GM18517 (cell line): ENCODE data around the gene ABCC3.
"Not testable (repeated sequence)": the region's sequence is repeated elsewhere in the genome, so short reads cannot be mapped to it uniquely, and the experiment has no call there.

Source experiments
- ATAC-seq: cut with Tn5 transposase; IDR thresholded peaks from one replicate; pipeline ENCODE4 v1.9.1; 2021; ENCODE audit warnings: mild to moderate bottlenecking, moderate library complexity; ENCODE audit not compliant: unreplicated experiment

ABCC3 gene

DNA sequence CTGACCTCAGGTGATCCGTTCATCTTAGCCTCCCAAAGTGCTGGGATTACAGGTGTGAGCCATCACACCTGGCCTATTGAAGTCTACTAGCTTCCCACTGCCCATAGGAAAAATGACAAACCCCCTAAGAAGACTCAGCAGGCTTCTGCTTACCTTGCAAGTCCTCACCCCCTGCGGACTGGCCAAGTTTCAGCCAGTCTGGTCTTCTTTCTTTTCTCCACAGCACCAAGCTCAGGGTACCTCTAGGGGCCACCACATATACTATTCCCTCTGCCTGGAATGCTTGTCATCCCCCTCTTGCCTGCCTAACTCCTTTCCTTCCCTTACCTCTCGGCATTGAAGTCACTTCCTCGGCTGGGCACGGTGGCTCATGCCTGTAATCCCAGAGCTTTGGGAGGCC is 31.2 kb downstream of the ABCC3 start:
- no peak for ATAC-seq

DNA sequence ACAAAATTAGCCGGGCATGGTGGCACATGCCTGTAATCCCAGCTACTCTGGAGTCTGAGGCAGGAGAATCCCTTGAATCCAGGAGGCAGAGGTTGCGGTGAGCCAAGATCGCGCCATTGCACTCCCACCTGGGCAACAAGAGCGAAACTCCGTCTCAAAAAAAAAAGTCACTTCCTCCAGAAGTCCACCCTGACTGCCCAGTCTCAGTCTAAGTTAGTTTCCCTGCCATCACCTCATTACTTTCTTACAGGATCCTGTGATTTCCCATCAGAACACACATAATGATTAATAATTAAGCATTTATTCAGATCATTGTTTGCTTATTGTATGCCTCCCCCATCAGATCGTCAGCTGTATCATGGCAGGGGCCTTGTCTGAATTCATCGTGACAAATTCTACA is 31.6 kb downstream of the ABCC3 start:
- ATAC-seq = no peak

DNA sequence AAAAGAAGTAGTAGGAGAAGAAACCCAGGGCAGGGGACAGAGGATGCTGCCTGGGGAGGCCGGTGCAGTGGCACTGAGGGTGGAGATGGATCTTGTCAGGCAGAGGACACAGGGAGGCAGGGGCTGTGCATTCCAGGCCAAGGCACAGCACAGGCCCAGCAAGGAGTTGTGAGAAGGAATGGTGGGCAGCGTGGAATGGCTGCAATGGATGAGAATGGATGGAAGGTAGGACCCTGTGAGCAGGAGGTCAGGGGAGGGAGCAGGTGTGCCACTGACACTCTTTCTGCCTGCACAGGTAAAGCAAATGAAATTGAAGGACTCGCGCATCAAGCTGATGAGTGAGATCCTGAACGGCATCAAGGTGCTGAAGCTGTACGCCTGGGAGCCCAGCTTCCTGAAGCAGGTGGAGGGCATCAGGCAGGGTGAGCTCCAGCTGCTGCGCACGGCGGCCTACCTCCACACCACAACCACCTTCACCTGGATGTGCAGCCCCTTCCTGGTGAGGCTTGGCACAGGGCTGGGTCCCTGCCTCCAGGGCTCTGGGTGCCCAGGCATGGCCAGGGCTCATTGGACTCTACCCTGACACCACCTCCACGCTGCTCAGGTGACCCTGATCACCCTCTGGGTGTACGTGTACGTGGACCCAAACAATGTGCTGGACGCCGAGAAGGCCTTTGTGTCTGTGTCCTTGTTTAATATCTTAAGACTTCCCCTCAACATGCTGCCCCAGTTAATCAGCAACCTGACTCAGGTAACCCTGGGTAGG is 32.8 kb downstream of the ABCC3 start:
- ATAC-seq = no peak

DNA sequence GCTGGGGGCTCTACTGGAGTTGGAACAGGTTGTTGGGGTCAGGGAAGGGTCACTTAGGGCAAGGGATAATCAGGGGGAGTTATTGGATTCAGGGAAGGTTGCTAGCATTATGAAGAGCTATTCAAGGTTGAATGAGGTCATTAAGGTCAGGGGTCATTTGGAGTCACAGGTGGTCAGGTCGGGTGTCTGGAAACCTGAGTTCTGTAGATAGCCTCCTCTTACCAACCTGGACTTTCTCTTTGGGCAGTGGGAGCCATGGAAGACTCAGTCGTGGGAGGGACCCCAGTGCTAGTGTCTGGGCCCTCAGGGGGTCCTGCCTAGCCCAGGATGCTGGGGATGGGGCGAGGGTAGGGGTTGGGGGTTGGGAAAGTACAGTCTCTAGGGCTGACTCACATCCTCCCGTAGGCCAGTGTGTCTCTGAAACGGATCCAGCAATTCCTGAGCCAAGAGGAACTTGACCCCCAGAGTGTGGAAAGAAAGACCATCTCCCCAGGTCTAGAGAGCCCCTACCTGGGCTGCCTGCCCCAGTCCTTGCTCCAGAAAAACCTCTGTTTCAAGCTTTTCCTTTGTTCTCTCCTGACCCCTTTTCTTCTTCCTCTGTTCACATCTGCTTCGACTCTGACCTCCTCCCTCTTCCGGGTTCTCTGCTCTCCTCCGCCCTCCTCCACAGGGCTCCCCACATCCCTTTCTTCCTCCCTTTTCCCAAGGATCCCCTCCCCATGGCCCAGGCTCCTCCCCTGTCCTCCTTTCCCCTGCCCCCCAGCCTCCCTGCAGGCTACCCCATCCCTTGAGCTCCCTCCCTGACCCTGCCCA is 33.5 kb downstream of the ABCC3 start:
- no peak for ATAC-seq

DNA sequence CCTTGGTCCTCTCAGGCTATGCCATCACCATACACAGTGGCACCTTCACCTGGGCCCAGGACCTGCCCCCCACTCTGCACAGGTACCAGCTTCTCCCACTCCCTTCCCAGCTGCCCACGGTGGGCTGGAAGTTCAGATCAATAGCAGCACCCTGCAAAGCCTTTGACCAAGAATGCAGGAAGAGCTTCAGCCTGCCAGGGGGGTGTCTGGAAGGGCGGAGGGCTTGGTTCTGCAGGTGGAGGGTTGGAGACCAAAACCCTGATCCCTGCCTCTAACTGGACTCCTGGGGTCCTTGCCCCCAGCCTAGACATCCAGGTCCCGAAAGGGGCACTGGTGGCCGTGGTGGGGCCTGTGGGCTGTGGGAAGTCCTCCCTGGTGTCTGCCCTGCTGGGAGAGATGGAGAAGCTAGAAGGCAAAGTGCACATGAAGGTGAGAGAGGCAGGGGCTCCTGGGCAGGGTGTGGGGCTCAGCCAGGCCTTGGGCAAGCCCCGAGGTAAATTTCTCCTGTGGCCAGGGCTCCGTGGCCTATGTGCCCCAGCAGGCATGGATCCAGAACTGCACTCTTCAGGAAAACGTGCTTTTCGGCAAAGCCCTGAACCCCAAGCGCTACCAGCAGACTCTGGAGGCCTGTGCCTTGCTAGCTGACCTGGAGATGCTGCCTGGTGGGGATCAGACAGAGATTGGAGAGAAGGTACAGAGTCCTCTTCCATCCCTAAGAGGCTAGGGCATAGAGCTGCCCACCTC is 34.3 kb downstream of the ABCC3 start:
- ATAC-seq = no peak

DNA sequence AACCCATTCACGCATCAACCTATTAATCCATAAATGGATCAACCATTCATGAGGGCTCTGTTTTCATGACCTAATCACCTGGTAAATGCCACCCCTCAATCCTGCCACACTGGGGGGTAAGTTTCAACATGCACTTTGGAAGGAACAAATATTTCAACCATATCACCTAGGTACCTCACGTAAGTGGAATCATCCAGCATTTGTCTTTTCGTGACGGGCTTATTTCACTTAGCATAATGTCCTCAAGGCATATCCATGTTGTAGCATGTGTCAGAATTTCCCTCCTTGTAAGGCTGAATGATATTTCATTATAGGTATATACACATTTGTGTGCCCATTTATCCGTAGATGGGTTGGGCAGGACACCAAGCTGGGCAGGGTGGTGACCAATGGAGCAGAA is 37.4 kb downstream of the ABCC3 start:
- no peak for ATAC-seq

DNA sequence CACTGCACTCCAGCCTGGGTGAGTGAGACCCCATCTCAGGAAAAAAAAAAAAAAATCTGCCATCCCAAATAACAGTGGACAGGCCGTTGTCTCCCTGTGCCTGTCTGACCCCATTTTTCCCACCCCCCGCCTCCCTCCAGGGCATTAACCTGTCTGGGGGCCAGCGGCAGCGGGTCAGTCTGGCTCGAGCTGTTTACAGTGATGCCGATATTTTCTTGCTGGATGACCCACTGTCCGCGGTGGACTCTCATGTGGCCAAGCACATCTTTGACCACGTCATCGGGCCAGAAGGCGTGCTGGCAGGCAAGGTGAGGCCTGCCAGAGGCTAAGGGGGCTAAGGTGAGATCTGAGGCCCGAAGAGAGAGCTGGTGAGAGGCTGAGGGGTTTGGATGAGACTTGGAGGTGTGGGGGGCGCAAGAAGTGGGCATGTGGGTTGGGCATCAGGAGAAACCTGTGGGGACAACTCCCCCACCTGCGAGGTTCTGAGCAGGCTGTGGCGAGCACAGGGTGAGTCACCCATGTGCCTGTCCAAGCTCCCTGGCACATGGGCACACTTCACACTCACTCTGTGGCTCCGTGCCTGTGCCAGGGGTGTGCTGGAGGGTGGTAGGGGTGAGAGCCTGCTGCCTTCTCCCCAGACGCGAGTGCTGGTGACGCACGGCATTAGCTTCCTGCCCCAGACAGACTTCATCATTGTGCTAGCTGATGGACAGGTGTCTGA is 38.3 kb downstream of the ABCC3 start:
- no peak for ATAC-seq

DNA sequence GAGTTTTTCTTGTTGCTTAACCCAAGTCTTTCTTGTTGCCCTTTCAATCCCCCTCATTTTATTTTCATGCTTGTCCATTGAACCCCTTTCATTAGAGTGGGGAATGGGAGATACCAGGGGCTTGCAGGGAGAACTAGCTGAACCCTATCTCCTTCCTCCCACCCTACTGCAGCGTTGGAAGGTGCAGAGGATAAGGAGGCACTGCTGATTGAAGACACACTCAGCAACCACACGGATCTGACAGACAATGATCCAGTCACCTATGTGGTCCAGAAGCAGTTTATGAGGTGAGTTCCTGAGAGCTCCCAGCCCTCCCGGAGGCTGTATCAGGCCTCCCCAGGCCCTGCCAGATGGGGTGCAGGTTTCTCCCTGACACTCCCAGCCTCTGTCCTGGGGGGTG is 40.5 kb downstream of the ABCC3 start:
- ATAC-seq = no peak

DNA sequence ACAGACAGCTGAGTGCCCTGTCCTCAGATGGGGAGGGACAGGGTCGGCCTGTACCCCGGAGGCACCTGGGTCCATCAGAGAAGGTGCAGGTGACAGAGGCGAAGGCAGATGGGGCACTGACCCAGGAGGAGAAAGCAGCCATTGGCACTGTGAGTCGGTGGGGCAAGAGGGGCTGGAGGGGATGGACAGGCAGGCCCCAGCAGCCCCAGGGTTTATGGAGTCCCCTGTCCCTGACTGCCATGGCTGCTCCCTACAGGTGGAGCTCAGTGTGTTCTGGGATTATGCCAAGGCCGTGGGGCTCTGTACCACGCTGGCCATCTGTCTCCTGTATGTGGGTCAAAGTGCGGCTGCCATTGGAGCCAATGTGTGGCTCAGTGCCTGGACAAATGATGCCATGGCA is 40.9 kb downstream of the ABCC3 start:
- ATAC-seq = no peak

DNA sequence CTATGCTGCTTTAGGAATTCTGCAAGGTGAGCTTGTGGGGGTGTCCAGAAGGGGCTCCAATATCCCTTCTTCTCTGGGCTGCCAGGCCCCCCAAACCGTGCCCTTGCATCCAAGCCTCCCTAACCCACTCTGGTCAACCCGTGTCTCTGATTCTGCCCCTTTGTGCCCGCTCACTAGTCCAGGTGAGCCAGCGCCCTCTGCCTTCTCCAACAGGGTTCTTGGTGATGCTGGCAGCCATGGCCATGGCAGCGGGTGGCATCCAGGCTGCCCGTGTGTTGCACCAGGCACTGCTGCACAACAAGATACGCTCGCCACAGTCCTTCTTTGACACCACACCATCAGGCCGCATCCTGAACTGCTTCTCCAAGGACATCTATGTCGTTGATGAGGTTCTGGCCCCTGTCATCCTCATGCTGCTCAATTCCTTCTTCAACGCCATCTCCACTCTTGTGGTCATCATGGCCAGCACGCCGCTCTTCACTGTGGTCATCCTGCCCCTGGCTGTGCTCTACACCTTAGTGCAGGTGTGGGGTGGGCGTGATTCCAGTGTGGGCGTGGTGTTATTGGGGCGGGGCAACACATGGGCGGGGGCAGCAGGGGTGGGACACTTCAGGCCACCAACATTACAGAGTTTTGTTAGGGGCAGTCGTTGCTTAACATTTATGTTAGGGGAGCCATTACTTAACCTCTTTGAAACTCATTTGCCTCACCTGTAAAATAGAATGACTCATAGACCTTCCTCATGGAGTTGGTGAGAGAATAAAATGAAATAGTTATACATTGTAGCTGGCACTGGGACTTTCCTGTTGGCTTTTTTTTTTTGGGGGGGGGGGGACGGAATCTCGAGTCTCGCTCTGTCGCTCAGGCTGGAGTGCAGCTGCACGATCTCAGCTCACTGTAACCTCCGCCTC is 41.6 kb downstream of the ABCC3 start:
- no peak for ATAC-seq

DNA sequence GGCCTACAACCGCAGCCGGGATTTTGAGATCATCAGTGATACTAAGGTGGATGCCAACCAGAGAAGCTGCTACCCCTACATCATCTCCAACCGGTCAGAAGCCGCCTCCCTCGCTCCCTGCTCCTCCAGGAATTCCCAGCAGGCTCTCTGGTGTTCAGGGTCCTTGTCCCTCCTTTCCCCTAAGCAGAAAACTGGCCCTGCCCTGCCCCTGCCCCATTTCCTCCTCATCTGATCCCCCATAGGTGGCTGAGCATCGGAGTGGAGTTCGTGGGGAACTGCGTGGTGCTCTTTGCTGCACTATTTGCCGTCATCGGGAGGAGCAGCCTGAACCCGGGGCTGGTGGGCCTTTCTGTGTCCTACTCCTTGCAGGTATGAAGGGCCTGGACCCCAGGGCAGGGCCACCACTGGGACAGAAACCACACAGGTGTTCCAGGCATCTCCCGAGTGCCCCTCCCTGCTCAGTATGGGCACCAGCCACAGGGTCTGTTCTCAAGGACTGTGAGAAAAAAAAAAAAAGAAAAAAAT is 43.2 kb downstream of the ABCC3 start:
- ATAC-seq = no peak

DNA sequence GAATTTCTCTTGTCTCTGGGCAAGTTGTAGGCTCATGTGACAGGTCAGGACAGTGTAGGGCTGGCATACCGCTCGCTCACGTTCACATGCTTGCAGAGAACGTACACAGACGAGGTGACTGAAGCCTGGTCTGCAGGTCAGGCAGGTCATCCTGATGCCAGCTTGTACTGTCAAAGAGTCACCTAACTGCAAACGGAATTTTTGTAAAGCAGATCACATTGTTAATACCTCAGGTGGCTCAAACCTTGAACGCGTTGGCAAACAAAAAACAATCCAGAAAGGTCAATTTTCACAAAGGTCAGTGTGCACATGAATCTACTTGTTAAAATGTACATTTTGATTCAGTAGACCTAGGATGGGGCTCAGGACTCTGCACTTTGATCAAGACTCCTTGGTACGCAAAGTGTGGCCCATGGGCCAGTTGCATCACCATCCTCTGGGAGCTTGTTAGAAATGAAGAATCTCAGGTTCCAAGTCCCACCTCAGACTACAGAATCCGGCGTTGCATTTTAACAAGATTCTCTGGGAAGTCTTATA is 44.4 kb downstream of the ABCC3 start:
- no peak for ATAC-seq

DNA sequence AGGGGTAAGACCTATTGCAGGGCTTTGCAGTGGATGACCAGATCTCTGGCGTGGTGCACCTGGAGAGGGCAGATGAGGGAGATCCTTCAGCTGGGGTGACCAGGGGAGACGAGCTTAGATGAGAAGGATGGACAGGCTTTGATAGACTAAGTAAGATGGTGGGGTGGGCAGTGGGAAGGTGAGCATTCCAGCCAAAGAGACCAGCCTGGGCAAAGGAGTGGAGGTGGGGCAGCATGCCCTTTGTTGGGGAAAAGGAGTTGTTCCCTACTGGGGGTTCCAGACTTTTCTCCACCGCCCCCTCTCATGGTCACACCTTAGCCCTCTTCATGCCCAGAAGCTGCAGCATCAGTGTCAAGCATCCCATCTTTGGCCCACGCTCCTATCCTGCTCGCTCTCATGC is 45.4 kb downstream of the ABCC3 start:
- no peak for ATAC-seq

DNA sequence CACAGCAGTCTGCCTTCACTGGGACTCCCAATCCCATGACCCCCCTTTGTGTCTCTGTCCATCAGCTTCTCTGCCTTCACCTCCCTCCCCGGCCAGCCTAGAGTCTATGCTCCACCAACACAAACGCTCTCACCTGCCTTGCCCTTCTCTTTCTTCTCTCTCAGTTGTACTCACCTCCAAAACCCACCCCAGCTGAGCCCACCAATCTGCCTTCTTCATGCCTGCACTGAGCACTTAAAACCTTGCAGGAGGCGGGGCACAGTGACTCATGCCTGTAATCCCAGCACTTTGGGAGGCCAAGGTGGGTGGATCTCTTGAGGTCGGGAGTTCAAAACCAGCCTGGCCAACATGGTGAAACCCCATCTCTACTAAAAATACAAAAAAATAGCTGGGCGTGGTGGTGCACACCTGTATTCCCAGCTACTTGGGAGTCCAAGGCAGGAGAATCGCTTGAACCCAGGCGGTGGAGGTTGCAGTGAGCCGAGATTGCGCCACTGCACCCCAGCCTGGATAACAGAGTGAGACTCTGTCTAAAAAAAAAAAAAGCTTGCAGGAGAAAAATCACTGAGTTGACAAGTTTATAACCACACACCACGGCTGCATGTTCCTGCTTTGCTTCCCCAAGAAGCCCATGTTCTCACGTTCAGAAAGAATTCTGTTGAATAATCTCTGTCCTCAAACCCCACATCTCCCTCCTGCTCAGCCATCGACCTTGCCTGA is 46.0 kb downstream of the ABCC3 start:
- ATAC-seq = not testable (repeated sequence)

DNA sequence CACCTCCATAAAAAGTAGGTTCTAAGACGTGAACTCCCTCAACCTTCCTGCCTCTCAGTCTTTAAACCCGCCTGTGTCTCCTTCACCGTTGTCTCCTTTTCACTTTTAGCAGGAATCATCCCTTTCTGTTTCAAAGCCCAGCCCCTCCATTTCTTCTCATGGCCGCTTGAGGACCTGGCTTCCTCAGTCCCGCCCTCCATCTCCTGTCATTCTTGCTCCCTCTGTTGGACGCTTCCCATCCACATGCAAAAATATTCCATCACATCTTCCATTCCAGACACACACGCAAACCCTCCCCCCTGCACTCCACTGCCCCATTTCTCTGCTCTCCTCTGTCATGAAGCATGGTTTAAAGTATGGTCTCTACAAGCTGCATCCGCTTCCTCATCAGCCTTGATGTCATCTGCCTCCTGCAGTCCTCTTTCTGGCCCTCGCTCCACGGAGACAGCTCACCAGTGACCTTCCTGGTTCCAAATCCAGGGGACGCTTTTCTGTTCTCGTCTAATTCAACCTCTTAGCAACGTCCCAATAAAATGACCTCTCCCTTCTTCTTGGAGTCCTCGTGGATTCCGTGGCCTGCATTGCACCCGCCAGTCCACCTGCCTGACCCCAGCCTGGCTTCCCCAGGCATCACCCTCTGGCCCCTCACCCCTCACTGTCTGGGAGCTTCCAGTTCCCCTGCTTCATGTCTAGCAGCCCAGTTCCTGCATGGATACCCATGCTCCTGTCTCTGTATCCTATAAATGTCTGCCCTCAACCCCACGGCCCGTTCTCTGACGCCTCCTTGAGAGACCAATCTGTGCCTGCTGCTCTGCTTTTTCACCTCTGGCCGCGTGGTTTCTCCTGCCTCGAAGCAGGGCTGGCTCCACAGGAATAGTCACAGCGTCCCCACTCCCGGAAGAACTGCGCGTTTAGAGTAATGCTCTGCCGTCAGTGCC is 46.9 kb downstream of the ABCC3 start:
- no peak for ATAC-seq

DNA sequence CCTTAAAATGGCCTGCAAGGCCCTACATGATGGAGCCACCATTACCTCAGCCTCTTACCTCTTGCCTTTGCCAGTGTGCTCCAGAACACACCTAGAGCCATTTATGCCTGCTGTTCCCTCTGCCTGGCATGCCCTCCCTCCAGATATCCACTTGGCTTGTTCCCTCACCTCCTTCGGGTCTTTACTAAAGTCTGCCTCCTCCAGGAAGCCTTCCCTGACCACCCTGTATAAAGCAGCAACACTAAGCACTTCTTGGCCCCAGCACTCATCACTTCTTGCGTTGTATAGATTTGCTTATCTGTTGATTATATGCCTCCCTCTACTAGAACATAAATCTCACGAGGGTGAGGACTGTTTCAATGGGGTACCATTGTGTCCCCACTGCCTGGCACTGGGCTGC is 47.8 kb downstream of the ABCC3 start:
- no peak for ATAC-seq

DNA sequence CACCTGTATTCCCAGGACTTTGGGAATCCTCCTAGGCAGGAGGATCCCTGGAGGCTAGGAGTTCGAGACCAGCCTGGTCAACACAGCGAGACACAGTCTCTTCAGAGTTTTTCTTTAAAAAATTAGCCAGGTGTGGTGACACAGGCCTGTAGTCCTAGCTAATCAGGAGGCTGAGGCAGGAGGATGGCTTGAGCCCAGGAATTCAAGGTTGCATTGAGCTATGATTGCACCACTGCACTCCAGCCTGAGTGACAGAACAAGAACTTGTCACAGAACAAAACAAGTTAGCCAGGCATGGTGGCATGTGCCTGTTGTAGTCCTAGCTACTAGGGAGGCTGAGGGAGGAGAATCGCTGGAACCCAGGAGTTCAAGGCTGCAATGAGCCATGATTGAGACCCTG is 48.3 kb downstream of the ABCC3 start:
- ATAC-seq = no peak
